RCC 7860 (cell line): ENCODE results near the gene CCL7.

ENCODE experiments used
- DNase-seq: peaks from one replicate; pipeline ENCODE4 v3.0.0-alpha.2; 2015; ENCODE audit warnings: low spot score
- FAIRE-seq: peaks from 2 replicates; lab custom pipeline; 2012; peaks lifted over from hg19 to GRCh38; lab: Jason Lieb, UNC

The CCL7 gene

DNA sequence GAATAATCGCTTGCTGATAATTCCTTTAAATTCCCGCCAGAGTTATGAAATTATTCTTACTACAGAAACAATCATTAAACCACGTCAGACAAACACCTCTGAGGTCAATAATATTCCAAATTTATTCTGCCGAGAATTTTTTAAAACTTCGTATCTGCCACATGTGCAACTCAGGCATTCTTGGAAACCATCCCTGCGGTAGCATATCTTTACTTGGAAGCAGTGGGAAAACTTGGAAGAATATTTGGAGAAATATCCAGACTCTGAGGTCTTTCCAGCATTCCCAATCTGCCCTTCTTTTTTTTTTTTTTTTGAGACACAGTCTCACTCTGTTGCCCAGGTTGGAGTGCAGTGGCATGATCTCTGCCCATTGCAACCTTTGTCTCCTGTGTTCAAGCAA lies 13.6 kb downstream of the CCL7 start:
- DNase-seq (no peak), FAIRE-seq (no peak)

DNA sequence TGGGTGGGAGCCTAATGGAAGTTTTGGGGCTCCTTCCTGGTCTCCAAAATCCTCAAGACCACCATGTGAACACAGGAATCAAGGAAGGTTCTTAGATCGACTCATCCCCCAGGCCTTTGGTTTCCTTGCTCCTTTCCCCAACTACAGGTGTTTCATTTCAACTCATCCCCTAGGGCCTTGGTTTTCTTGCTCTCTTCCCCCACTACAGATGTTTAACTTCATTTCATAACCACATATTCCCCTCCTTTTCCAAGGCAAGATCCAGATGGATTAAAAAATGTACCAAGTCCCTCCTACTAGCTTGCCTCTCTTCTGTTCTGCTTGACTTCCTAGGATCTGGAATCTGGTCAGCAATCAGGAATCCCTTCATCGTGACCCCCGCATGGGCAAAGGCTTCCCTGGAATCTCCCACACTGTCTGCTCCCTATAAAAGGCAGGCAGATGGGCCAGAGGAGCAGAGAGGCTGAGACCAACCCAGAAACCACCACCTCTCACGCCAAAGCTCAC lies 15.3 kb downstream of the CCL7 start, which contains the start of gene CCL11:
Gene CCL11 (plus strand): TSS at position 457 of the 507 bp plus-strand sequence. CDS start 67 bp downstream, outside the sequence.
- no peak for FAIRE-seq
- no peak for DNase-seq

DNA sequence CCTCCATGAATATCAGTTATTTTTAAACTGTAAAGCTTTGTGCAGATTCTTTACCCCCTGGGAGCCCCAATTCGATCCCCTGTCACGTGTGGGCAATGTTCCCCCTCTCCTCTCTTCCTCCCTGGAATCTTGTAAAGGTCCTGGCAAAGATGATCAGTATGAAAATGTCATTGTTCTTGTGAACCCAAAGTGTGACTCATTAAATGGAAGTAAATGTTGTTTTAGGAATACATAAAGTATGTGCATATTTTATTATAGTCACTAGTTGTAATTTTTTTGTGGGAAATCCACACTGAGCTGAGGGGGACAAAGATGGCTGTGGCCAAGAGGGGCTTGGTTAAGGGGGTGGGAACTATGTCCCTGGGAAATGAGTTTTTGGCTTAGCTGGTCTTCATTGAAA lies 17.9 kb downstream of the CCL7 start:
- no peak for FAIRE-seq

DNA sequence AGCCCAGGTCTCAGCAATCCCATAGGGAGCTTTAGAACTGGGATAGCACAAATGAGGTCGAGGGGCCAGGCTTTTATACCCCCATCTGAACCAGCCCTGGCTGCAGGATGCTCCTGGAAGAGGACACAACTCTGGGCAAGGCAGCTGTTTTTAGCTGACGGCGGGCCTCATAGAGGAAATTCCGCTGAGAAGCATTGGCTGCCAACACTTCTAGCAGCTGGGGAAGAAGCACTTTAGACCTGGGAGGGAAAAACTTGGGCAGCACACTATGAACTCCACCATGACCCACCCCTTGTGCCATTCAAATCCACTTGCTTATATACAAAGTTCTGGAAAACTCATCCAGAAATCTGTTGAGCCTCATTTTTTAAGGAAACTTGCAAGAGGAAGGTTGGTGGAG lies 20.6 kb downstream of the CCL7 start:
- DNase-seq (no peak), FAIRE-seq (no peak)

More for the DNA sequence above, 17.9 kb downstream of the CCL7 start:
- DNase-seq = no peak

DNA sequence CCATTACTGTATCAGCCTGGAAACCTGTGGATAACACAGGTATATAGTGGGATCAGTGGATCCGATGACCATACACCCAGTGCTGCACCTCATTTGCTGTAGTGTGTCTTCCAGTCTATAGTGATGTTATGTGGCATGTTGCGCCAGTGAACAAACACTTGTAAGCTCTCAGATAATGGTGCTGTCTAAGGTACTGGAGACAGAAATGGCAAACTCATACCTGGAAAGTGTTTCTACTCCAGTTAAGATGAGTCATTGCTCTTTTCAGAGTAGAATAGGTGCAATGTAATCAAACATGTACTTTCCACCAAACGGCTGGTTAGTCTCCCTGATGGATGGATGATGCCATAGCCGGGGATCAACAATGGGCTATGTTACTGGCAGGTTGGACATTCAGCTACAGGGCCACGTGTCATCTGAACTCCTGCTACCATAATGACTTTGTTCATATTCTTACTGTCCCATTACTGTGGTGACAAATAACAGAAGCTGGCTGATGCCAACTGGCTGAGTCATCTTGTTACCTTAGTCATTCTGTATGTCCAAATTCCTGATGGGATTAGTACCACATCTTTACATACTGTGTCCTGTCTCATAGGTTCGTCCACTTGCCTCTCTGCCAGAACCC lies 21.8 kb downstream of the CCL7 start:
- no peak for FAIRE-seq

DNA sequence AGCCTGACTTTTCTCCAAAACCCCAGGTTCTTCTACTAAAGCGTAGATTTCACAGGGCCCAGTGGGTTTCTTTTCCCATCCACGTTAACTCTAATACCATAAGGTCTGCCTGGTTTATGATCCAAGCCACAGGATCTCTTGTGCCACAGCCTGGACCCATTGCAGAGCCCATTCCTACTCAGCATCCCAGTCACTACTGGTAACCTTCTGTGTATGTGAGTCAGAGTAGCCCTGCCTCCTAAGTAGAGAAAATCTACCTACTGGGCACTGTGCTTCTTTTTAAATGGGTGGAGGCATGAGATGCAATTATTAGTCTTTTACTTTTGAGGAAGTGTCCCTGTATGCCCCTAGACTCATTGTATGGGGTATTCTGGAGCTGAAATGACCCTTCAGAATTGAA lies 29.0 kb downstream of the CCL7 start:
- DNase-seq (no peak), FAIRE-seq (no peak)

More for the DNA sequence above, 21.8 kb downstream of the CCL7 start:
- DNase-seq = peak; percentile 85

DNA sequence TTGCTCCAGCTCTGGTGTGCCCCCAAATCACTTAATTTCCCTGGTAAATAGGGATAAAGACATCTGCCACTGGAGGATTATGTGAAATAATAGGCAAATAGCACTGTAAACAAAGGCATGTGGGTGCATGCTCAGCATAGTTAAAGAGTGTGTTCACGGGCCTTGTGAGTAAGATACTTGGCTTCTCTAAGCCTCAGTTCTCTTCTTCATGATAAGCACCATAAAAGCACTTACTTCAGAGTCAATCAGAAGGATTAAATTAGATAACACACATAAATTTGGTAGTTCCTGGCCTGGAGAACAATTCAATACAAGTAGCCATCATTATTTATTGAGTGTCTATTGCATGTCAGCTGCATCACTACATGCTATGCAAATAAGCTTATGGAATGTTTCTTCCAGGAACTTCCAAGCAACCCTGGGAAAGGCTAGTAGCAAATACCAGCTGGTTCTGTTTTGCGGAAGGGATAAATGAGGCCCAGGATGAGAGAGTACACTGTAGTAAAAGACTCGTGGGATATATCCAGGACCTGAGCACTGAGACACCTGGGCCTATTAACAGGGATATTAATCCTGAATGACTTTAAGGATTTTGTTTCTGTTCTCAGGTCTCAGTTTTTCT lies 30.0 kb downstream of the CCL7 start:
- no peak for DNase-seq
- no peak for FAIRE-seq

DNA sequence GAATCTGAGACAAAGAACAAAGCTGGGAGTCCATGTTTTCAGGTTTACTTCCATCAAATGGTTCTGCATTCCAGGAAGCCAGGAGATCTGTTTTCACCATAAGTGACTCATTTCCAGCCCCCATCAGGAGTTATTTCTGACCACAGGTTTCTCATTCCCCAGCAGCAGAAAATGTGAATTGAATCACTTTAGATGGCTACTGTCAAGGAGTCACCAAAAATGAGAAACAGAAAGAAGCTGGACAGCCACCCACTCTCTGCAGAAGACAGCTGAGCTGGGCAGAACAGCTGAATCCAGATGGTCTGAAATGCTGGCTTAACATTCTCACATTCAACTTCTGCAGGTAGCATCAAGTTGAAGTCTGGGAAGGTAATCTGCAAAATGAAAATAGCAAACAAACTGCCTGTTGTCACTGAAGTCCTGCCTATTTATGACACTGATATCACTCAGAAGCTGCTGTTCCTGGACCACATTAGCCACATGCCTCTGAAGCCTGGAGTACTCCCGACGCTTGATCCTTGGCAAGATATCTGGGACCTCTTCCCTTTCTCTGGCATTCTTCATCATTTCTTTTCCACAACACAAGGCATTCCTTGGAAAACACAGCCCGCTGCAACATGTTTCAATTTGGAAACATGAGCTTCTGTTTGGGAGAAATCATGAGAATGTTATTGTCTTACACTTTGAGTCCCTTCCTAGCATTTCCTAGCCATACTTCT lies 30.8 kb downstream of the CCL7 start:
- peak; percentile 49 for DNase-seq
- peak; percentile 54 for FAIRE-seq

DNA sequence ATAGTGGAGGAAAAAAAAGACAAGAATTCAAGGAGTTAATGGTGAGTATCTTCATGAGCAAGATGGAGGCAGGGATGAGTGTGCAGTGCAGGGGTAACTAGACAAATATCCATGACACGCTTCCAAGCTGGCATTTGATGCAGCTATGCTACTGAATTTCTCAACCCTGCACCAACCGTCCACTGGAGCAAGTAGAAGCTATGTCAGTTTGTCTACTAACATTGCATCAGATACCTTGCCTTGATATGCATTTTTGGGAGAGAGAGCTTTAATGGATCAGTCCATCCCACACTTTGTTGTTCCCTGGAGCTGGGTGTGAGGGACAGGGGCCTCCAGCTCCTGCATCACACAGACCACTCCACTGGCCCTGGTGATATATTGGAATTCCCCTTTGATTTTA lies 32.0 kb downstream of the CCL7 start:
- DNase-seq = no peak
- no peak for FAIRE-seq

DNA sequence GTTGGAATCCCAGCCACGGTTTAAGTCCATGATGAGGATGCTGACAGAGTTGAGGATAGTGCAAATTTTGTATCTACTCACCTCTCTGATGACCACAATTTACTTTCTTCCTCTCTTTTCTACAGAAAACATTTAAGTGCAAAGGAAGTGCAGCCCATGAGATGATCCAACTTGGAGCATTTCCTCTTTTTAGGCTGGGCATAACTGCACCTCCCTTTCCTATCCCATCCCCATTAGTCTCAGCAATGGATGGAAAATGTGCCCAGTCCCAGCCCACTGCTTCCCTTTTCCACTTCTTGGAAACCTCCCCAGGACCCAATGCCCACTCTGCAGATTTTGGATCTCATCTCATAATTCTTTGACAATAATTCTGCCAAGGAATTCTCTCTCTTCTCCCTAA lies 32.6 kb downstream of the CCL7 start:
- DNase-seq (no peak), FAIRE-seq (no peak)

DNA sequence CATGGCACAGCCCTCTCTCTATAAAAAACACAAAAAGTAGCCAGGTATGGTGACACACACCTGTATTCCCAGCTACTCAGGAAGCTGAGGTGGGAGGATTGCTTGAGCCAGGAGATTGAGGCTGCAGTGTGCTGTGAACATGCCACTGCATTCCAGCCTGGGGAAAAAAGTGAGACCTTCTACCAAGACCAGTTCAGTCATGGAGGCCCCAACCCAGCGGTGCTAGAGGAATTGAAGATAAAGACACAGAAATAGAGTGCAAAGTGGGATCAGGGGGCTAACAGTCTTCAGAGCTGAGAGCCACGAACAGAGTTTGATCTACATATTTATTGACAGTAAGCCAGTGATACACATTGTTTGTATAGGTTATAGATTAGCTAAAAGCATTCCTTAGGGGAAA lies 33.6 kb downstream of the CCL7 start:
- no peak for FAIRE-seq
- DNase-seq = no peak

DNA sequence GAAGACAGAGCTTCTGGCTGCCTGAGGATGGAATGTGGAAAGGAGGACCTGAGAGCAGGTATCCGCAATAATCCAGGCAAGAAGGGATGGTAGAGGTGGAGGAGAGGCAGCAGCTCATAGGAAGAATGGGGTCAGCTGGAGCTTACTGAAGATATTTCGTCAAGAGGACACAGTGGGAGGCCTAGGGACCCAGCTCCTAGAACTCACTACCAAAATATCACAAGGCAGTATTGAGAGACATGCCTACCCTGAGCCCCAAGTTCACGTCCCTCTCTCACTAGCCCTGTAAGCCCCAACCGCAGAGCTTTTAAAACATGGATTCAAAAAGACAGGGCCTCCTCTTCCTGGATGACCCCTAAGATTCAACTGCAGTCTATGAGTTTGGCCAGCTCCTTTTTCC lies 35.0 kb downstream of the CCL7 start:
- FAIRE-seq (no peak), DNase-seq (no peak)

DNA sequence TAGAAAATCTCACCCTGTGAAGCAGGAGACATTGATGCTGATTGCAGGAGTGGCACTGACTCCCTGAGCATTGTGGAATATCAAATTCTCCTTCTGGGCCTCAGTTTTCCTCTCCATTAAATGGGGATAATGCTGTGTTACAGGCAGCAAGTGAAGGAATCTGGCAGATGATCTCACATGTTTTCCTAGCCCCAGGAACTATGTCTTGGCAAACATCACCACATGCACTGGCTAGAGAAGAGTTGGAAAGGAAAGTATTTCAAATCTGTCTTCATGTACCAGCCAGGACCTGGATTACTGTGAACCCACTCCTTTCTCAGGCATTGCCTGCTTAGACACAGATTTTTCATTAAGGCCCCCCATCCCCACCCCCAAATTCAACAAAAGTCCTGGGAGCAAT lies 35.6 kb downstream of the CCL7 start:
- DNase-seq (no peak), FAIRE-seq (no peak)

DNA sequence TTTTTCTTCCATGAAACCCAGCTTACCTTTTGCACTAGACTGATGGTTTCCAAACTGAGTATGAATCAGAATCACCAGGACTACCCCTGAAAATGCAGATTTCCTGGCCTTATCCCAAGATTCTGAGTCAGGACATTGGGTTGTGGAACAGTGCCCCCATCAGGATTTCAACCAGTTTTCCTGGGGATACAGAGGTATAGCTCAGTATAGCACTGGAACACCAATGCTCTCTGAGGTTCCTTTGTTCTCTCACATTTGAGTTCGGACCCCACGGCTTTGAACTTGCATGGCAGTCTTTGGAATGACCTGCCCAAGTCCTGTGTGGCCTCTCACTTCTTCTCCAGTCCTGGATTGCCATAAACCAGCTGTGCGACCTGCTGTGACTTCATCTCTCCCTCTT lies 36.4 kb downstream of the CCL7 start:
- FAIRE-seq (no peak), DNase-seq (peak; percentile 51)

DNA sequence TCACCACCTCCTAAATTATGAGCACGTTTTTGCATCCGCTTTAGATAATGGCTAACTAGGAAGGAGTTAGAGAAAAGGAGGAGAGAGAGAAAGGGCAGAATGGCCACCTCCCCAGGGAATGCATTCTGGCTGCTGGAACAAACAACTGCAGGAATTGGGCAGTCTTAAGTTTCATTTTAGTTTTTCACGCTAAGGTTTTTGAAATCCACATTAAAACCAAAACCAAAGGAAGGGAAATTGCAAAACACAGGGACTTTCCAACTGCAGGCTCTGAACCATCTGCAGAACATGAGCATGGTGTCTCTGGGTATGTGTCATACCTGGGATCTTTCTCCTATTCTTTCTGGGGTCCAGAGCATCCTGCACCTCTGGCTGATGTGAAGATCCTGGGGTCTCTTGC lies 37.1 kb downstream of the CCL7 start:
- no peak for DNase-seq
- FAIRE-seq = no peak

DNA sequence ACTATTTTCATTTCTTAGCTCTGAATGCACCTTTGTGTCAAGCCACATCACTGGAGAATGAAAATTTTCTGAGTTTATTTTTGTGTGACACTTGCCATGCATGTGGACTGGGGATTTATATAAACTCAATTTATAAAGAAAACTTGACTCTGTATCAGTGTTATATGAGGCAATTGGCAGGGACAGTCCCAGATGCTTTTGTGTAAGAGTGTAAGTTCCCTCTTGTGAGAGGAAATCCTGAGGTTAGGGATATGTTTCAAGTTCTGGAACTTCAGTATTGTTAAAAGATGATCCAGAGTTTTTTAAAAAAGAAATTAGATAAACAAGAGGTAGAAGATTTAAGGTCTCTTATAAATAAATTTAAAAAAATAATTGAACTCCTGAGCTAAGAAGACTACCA lies 38.4 kb downstream of the CCL7 start:
- no peak for FAIRE-seq

DNA sequence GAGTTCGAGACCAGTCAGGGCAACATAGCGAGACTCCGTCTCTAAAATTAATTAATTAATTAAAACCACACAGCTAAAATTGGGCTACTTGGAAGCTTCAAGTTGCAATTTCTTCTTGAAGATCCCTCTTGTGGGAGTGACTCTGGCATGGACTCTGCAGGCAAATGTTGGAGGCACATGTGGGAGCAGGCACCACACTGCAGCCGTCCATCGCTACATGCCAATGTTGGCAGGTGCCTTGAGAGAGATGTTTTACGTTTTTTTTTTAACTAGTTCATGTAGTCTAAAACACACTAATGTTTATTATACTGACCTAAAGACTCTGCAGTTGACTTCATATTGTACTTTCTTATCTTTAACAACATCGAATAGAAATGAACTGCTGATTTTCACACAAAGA lies 41.3 kb downstream of the CCL7 start:
- no peak for DNase-seq
- FAIRE-seq = no peak

More for the DNA sequence above, 38.4 kb downstream of the CCL7 start:
- DNase-seq = no peak

DNA sequence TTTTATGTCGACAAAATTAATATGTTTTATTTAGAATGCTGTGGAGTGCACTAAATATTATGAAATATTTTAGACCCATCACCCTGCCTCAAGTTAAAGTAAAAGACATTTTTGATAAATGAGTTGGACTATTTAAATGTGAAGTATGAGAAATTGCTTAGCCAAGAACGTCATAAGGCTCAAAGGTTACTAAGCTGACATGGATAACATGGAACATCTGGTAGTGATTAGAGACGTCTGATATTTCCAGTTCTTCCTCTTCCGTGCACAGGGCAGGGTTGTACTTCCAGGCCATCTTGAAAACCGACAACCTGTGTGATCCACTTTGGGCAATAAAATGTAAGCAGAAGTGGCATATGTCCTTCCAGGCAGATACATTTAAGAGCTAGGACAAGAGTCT lies 42.1 kb downstream of the CCL7 start:
- FAIRE-seq (no peak), DNase-seq (no peak)

DNA sequence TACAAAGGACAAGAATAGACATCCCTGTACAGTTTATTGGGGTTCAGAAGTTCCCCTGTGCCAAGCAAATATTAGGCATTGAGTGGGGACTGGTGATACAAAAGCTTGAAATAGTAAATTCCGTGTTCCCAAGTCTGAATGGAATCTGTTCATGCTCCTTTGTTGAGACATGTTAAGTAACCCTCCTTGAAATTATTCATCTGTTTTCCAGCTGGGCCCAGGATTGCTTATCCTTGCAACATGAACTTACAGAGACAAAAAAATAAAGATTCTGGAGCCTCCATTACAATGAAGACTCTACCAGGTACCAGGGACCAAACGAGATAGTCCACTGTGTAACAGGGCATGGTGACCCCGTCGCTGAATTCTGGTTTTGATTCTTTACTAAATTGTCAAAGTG lies 43.1 kb downstream of the CCL7 start:
- FAIRE-seq (no peak), DNase-seq (no peak)

DNA sequence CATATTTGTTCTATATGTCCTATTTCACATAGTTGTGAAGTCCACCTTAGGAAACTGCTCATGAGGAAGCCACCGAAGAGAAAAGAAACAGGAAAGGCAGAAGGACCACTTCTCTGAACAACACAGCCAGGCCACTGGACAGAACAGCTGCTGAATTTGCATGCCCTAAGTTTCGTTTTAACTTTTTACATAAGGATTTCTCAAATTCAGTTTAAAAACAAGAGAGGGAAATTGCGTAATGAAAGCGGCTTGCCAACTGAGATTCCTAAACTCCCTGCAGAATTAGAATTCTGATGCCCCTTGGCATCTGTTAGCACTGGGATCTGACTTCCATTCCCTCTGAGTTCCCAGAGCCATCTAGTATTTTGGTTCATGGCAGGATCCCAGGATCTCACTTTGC lies 44.3 kb downstream of the CCL7 start:
- FAIRE-seq = no peak
- DNase-seq = no peak

DNA sequence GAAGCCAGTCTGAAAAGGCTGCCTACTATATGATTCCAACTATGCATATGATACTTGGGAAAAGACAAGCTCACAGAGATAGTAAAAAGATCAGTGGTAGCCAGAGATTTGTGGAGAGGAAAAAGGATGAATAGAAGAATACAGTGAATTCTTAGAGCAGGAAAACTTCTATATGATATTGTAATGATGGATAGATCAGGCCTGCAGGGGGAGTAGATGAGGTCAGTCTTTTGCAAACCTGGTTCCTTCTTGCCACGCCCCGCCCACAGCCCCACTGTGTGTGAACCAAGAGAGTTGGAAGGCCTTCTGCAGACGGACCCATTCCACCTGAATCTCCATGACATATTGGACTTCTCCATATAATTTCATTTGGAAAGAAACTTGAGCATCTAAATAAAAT lies 48.5 kb downstream of the CCL7 start:
- no peak for DNase-seq
- no peak for FAIRE-seq

DNA sequence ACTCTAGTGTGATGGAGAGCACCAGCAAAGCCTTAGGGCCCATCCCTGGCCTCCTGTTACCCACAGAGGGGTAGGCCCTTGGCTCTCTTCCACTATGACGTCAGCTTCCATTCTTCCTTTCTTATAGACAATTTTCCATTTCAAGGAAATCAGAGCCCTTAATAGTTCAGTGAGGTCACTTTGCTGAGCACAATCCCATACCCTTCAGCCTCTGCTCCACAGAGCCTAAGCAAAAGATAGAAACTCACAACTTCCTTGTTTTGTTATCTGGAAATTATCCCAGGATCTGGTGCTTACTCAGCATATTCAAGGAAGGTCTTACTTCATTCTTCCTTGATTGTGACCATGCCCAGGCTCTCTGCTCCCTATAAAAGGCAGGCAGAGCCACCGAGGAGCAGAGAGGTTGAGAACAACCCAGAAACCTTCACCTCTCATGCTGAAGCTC lies 49.0 kb downstream of the CCL7 start, which contains the start of gene CCL8:
Gene CCL8 (plus strand): TSS at position 397 of the 445 bp plus-strand sequence. CDS start 67 bp downstream, outside the sequence.
- no peak for FAIRE-seq
- no peak for DNase-seq
